HG03108 (cell line): ENCODE data around the gene PFKL.

Experiments
- ATAC-seq: cut with Tn5 transposase; IDR thresholded peaks from one replicate; pipeline ENCODE4 v1.9.1; 2021; ENCODE audit warnings: moderate library complexity; ENCODE audit not compliant: unreplicated experiment

PFKL gene

GRCh38 chr21:44374601-44375280 is 74.9 kb downstream of the PFKL start:
- no peak for ATAC-seq

GRCh38 chr21:44375281-44375651 is 75.4 kb downstream of the PFKL start:
- no peak for ATAC-seq

GRCh38 chr21:44375761-44376241 is 75.9 kb downstream of the PFKL start:
- ATAC-seq = no peak

GRCh38 chr21:44376606-44377005 is 76.8 kb downstream of the PFKL start:
- no peak for ATAC-seq
